GM13977 (cell line): ENCODE measurements around the gene KCNH2.

ENCODE experiments used
- DNase-seq: peaks from one replicate; pipeline ENCODE4 v3.0.0; 2012; ENCODE audit warnings: low spot score
- CTCF ChIP-seq: IDR thresholded peaks from 2 replicates; pipeline ENCODE4 v1.5.1; 2012; ENCODE audit warnings: mild to moderate bottlenecking, control low read depth; ENCODE audit not compliant: insufficient read depth; ENCODE audit errors: extremely low read depth, missing control alignments
- in situ Hi-C: fragments of 300-500 bp; cut with MboI; formaldehyde crosslinking; loops from one replicate; pipeline ENCODE4 v1.12.0; 2022; ENCODE audit warnings: low sequenced_read_pairs, low pct_unique_long_range_greater_than_20kb, mixed read lengths, inconsistent platforms; ENCODE audit not compliant: unreplicated experiment

The KCNH2 gene

GRCh38 chr7:151011097-151011409 lies 32.9 kb upstream of the KCNH2 start:
- no peak for DNase-seq
- TF ChIP-seq CTCF: no peak
- in situ Hi-C loops: no loop called here

- TF ChIP-seq CTCF: no peak
- in situ Hi-C loops: no loop called here
- no peak for DNase-seq
Measured at GRCh38 chr7:151010307-151011096, 32.4 kb upstream of the KCNH2 start.

- no peak for DNase-seq
- no peak for TF ChIP-seq CTCF
- in situ Hi-C loops: no loop called here
Measured at GRCh38 chr7:151010037-151010306, 31.9 kb upstream of the KCNH2 start.

GRCh38 chr7:151009327-151010036 lies 31.4 kb upstream of the KCNH2 start:
- DNase-seq: no peak
- no peak for TF ChIP-seq CTCF
- in situ Hi-C loops: no loop called here

GRCh38 chr7:151008511-151009323 lies 30.6 kb upstream of the KCNH2 start:
- TF ChIP-seq CTCF: peak; percentile 76
- DNase-seq: peak; percentile 95
- in situ Hi-C loops: no loop called here

- DNase-seq: no peak
- no peak for TF ChIP-seq CTCF
- in situ Hi-C loops: no loop called here
Measured at GRCh38 chr7:151008143-151008510, 30.0 kb upstream of the KCNH2 start.
